Stimulated activated CD8-positive, alpha-beta memory T cell treated with anti-CD3 and anti-CD28 coated beads, Interleukin-2, amount 100 ng/mL, for 48 hours (primary cell): Measurements from ENCODE around the gene ATMIN.

Experiments used
- DNase-seq, 2 donors: peaks; one replicate each; pipeline ENCODE4 v3.0.0-alpha.2; 2020; ENCODE audit warnings: low read depth in 2 of 2

ATMIN gene

DNA sequence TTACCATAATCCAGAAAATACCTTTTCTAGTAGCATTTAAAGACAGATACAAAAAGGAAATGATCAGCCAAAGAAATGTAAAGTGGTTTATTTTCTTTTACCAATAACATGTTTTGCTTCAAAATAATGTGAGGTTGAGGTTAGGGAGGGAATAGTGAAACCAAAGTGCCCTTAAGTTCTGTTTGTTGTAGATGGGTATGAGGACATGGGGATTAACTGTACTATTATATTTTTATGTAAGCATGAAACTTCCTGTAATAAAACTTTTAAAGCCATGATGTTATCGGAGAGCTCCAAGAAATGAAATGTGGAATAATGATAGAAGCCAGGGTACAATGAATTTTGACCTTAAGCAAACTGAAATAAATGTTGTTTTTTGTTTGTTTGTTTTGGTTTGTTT is 31.5 kb downstream of the ATMIN start:
- no peak for DNase-seq

DNA sequence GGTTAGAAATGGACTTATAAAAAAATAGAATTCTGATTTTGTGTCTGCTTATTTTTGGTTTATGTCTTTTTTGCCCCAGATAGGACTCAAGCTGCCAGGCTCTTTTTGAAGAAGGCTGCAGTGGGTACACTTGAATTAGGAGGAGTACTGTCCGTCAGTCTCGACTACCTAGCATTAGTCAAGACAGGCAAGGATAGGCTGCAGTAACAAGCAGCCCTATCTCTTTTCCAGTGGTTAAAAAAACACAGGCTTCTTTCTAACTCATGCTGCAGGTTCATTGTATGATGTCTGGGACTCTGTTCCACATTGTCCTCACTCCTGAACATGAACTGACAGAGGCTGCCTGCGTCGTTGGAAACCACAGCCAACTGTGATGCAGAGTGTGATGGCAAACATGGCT is 33.4 kb downstream of the ATMIN start:
- DNase-seq: no peak

DNA sequence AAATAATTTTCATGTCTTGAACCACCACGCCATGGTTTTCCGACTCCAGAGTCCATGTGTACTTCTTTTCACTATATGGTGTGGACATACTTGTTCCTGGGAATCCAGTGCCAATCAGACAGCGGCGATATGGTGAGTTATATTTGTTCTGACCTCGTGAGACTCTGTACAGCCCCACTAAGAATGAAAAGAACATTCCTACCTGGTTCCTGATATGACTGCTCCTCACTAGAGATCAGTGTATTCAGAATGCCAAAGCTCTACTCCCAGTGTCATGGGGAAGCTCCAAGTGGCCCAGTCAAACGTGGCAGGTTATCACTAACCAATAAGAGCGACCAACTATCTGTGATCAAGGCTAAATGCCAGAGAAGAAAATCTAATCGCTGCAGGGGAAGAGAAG is 35.3 kb downstream of the ATMIN start:
- no peak for DNase-seq

DNA sequence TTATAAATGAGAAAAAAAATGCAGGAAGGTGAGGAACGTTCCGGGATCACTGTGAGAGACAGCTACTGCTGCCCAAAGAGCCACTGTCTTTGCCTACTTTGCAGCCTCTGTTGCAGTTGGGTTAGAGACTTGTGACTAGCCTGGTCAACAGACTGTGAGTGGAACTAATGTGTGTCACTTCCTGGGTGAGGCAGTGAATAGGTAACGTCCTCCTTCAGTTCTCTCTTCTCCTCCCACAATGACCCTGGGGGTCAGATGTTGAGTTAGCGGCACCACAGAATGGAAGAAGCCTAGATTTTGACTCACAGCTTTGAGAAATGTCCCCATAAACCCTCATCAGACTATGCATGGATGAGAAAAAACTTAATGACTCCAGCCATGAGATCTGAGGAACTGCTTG is 36.2 kb downstream of the ATMIN start:
- no peak for DNase-seq

DNA sequence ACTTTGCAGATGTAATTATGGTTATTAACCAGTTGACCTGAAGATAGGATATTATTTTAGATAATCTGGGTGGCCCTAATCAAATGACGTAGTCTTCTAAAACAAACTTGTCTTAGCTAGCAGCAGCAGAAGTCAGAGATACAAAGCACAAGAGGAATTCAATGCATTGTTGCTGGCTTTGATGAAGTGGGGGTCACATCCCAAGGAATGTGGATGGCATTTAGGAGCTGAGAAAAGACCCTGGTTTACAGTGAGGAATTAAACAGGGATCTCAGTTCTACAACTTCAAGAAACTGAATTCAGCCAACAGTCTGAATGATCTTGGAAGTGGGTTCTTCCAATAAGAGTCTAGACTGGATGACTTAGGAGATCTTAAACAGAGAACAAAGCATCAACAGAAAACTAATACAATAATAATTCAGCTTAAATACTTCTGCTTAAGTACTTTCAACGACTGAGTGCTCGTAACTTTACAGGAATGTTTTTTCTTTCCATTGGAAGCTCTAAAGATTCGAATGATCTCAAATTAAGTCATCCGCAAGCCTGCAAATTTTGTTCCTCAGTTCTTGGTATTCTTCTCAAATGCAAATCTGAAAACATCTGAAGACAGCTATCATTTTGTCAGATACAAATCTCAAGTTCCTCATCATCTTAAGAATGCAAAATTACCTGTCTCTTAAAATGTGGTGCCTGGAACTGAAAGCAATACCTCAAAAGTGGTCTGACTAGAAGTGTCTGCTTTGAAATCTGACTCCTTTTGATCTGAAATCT is 38.1 kb downstream of the ATMIN start:
- DNase-seq: no peak

DNA sequence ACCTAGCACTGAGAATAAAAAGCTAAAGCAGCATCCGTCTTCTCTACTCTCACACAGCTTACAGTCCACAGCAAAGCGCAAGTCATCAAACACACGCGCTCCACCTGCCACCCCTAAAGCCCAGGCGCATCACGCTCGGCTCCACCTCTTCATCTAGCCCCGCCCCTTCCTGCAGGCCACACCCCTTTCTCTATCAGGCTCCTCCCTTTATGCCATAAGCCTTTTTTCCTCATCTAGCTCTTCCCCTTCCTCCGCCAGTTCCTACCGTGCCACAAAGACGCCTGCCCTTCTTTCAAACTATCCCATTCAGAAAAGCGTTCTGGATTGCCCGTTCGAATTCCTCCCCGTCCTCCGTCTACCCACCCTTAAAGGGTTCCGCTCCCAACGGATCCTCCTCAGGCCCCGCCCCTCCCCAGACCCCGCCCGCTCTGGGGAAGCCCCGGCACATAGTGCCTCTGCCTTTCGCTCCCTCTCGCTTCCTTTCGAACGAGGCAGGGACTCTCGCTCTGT is 41.0 kb downstream of the ATMIN start:
- peak; percentile 81 to 89 for DNase-seq

DNA sequence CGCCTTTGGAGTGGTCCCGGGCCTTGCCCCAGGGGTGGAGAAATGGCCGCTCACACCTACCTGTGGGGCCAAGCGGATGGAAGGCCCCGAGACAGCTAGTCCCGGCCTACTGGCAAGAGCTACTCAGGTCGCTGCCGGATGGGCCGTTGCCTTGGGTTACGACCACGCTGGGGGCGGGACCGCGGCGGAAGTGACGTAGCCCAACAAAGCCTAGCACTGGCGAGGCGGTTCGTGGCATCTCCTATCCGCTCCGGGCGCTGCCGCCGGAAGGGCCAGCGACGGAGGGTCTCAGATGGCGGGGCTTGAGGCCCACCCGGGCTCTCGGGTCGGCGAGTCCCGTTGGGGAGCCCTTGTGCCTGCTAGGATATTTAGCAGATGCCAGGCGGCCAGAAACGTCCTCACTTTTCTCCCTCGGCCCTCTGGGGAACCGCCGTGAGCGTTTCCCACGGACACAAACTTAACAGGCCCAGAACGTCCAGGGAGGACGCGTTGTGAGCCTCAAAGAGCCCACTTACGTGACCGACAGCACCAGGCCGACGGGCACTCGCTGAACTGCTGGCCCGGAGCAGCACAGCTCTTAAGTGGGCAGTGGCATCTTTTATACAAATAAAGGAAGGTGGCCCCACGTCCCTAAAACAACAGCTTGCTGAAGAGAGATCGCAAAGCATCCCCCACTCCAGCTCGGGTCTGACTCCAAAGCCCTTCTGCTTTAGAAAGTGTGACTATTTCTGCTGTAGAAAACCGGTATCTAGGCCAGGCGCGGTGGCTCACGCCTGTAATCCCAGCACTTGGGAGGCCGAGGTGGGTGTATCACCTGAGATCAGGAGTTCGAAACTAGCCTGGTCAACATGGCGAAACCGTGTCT is 41.7 kb downstream of the ATMIN start, which contains the start of gene C16orf46:
Gene C16orf46 (minus strand): TSS at position 163 of the 865 bp plus-strand sequence. CDS start 13,283 bp downstream, outside the sequence.
- peak; percentile 93 to 98 for DNase-seq

DNA sequence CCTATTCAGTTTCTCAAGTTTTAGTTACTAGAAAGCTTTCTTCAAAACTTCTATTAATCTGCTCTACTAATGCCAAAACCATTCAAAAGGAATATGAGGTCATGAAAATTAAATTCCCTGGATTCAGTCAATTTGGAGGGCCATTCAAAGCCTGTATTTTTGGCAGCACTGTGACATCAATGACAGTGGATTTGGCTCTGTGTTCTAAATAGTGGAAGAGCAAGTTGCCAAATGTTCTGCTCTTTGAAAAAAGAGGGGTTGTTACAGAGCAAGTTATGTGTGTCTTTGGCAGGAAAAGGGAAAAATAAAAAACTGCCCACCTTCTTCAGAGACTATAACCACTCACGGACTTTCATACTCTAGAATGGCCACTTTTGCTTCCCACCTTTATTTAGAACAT is 44.6 kb downstream of the ATMIN start:
- DNase-seq: no peak

DNA sequence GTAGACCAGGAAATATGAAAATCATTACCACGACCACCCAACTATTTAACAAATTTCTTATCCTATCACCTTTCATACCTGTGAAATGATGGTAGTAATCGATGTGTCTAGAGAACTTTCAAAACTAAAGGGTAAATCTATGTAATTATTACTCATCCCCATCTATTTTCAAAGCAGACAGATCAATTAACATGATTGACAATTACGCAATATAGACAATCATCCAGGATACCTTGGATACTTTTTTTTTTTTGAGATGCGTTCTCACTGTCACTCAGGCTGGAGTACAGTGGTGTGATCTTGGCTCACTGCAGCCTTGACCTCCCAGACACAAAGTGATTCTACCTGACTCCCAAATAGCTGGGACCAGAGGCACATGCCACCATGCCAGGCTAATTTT is 45.4 kb downstream of the ATMIN start:
- DNase-seq: no peak

DNA sequence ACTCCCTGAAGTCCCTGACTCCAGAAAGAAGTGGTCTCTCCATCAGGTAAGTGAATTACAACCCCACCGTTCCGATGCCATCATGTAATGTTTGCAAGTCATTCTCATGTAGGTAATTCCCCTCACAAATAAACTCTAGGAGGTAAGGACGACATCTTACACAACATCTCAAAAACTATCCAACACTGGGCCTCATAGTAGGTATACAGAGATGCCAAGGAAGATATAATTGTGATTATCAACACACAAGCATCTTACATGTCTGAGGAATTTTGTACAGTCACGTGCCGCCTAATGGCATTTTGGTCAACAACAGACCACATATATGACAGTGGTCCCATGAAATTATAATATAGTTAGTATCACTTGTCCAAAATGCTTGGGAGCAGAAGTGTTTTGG is 53.2 kb downstream of the ATMIN start:
- DNase-seq: no peak

DNA sequence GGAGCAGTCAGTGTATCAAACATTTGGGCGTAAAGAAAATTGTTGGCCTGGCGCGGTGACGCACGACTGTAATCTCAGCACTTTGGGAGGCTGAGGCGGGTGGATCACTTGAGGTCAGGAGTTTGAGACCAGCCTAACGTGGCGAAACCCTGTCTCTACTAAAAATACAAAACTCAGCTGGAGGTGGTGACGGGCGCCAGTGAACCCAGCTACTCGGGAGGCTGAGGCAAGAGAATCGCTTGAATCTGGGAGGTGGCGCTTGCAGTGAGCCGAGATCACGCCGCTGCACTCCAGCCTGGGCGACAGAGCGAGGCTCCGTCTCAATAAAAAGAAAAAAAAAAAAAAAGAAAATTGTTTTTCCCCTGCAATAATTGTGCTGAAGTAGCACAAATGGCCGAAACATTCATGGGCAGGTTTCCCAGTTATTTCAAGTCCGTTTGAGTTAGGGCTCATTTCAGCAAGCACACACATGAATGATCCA is 59.2 kb downstream of the ATMIN start:
- DNase-seq: no peak

DNA sequence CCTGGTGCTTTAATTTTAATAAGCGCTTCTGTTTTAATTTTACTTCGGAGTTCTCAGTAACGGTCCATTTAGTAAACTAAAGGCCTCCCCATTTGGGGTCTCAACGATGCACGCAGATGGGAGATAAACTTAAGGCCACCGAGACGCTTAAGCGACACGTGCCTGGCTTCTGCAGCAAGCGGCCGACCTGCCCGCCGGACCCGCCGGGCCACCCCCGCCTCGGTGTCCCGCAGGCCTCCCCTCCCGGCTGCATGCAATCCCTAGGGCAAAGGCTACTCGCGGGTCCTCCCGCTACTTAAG is 60.0 kb downstream of the ATMIN start:
- no peak for DNase-seq

DNA sequence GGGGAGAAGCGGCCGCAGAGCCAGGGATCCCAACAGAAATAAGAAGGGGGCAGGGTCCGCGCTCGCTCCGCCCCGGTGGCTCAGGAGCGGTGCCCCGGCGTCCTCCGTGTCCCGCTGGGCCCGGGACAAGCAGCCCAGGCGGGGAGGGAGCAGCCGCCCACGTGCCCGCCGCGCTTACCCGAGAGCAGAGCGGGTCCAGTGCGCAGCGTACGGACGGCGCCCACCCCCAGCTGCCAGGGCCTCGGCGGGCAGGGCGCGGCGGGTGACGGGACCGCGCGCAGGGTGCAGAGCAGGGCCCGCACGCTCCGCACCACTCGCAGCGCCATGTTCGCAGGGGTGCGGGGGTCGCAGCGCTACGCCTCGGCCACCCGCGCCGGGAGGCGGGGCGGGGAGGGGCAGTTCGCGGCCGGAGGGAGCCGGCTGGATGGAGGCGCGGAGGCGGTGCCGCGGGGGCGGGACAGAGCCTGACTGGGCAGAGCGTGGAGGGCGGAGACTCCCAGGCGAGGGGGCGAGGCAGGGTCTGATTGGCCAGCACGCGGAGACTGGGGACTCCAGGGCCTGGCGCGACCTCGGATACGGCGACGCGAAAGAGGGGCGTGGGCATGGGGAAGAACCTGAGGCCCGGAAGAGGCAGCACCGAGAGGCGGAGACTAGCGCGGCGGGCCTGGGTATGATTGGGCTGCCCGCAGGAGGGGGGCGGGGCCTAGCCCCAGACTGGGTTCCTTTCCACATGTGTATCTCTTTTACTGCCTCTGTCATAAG is 60.5 kb downstream of the ATMIN start, which contains the start of gene GCSH:
Gene GCSH (minus strand): TSS at position 443 of the 762 bp plus-strand sequence. CDS start 117 bp downstream, at position 326.
- DNase-seq: peak; percentile 97 to 99

DNA sequence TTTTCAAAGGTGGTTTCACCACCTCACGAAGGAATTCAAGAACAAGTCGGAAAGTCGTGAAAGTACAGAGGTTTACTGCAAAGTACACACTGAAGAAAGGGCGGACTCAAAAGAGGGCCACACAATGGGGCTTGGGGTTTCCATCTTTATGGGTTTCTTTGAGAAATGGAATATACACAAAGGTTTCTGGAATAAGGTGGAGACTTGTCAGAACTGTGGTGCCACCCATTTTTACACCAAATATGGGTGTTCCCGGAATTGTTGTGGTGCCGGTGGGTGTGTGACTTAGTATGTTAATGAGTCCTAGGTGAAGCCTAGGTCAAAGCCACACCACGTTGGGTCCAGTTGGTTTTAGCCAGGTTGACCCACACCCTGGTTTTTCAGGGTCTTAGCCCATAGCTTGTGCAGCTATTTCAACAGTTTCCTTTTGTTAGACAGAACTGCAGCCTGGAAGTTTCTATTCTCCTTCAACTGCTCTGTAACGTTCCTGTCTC is 61.1 kb downstream of the ATMIN start:
- no peak for DNase-seq
